BJ (cell line): ENCODE measurements around the gene DPP6. TPM values are rescaled to one million over a fixed set of nuclear protein-coding genes. Genes with fewer than 3 reads are reported as not detected.

ENCODE experiments used
- CTCF ChIA-PET: fragments of 350-600 bp; formaldehyde crosslinking; extraction: SDS; loops from one replicate; lab custom pipeline; 2021; ENCODE audit warnings: antibody characterized with exemption, inconsistent platforms; lab: Yijun Ruan, JAX
- POLR2A ChIA-PET: fragments of 300-600 bp; sonication (Branson Sonifier 250); formaldehyde crosslinking; extraction: SDS; loops from one replicate; lab custom pipeline; 2021; ENCODE audit warnings: antibody characterized with exemption; lab: Charles Lee
- DNase-seq: peaks from one replicate; pipeline ENCODE4 v3.0.0-alpha.2; 2011; ENCODE audit warnings: low read depth
- H3K27me3 ChIP-seq: 2 replicates; pipeline ENCODE4 v1.6.0; 2011; ENCODE audit warnings: low read length; ENCODE audit not compliant: control insufficient read depth, insufficient read depth
- H3K36me3 ChIP-seq: 2 replicates; pipeline ENCODE4 v1.5.1; 2011; ENCODE audit warnings: low read length; ENCODE audit not compliant: control insufficient read depth, insufficient read depth
- H3K4me3 ChIP-seq: 2 replicates; pipeline ENCODE4 v1.5.1; 2011; ENCODE audit warnings: low read depth, mild to moderate bottlenecking, control low read depth, low read length
- polyA plus RNA-seq: library from polyadenylated mRNA; depleted of rRNA; stranded (reverse); fragments of >200 nt; gene quantifications from 2 replicates; pipeline ENCODE4 v1.2.3, GENCODE V29; 2011
- TF ChIP-seq, protein P1 (sequence below): IDR thresholded peaks from 2 replicates; pipeline ENCODE4 v1.5.1; 2011; ENCODE audit warnings: low read depth, mild to moderate bottlenecking, control low read depth, inconsistent platforms, low read length, moderate library complexity; ENCODE audit not compliant: insufficient read depth

DPP6 gene
- polyA plus RNA-seq, 1 experiment: not detected

DNA sequence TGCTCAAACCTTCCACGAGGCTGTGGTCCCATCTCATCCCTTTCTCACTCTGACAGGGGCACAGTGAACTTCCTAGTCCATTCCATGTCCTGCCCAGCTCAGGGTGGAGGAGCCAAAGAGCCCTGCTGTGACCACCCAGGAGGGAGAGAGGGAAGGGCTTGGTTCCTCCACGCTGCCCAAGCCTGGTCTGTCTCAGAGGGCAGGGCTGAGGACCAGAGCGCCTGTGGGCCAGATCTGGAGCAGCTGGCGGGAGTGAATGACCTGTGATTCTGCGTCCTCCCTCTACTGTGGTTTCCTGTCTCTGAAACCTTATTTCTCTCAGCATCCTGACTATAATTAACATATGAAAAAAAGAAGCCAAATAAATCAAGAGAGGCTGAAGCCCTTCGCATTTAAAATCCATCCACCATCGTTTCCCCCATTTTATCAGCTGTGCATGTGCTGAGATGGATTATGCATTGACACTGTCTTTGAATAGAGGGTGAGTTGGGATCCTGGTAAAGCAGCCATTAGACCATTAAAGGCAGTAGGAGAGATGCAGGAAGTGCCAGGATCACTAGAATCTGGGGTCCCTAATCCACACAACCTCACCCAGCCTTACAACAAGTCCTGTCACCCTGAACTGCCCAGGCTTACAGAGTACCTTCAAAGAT is 165.6 kb downstream of the DPP6 start:
- ChIA-PET POLR2A (no interaction called here), CTCF (no interaction called here)
- no peak overlapping the region for H3K4me3 ChIP-seq
- H3K36me3 ChIP-seq: no peaks in the 10 kb centered on the region
- TF ChIP-seq, protein P1, sequence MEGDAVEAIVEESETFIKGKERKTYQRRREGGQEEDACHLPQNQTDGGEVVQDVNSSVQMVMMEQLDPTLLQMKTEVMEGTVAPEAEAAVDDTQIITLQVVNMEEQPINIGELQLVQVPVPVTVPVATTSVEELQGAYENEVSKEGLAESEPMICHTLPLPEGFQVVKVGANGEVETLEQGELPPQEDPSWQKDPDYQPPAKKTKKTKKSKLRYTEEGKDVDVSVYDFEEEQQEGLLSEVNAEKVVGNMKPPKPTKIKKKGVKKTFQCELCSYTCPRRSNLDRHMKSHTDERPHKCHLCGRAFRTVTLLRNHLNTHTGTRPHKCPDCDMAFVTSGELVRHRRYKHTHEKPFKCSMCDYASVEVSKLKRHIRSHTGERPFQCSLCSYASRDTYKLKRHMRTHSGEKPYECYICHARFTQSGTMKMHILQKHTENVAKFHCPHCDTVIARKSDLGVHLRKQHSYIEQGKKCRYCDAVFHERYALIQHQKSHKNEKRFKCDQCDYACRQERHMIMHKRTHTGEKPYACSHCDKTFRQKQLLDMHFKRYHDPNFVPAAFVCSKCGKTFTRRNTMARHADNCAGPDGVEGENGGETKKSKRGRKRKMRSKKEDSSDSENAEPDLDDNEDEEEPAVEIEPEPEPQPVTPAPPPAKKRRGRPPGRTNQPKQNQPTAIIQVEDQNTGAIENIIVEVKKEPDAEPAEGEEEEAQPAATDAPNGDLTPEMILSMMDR: no peak
- H3K27me3 ChIP-seq: no peaks in the 10 kb centered on the region
- no peak for DNase-seq

GRCh38 chr7:154231732-154232131 is 179.5 kb downstream of the DPP6 start:
- POLR2A ChIA-PET: no interaction called here
- TF ChIP-seq, protein P1: no peak
- Histone ChIP-seq H3K36me3 (no peaks in the 10 kb centered on the region), H3K4me3 (no peak overlapping the region), H3K27me3 (no peaks in the 10 kb centered on the region)
- CTCF ChIA-PET: no interaction called here
- no peak for DNase-seq

DNA sequence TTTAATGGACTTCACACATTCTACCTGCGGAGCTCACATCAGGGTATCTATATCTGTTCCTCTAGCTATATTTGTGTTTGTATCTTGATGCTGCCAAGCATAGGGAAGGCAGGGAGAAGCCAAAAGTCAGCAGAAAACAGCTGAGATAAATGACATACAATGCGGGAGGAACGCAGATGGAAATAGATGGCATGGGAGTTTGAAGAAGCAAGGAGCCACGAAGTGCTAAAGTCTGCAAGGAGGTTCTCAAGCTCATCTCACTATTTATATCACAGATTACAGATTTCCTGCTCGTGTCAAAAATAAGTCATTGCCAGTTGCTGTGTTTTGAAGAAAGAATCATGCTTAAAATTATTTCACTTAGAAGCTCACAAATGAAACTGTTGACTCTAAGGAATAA is 180.5 kb downstream of the DPP6 start:
- Histone ChIP-seq H3K4me3 (no peak overlapping the region), H3K27me3 (no peaks in the 10 kb centered on the region), H3K36me3 (no peaks in the 10 kb centered on the region)
- ChIA-PET CTCF (no interaction called here), POLR2A (no interaction called here)
- TF ChIP-seq, protein P1: no peak
- no peak for DNase-seq

GRCh38 chr7:154241988-154242387 is 189.8 kb downstream of the DPP6 start:
- Histone ChIP-seq H3K36me3 (no peaks in the 10 kb centered on the region), H3K27me3 (no peaks in the 10 kb centered on the region), H3K4me3 (no peak overlapping the region)
- CTCF ChIA-PET: no interaction called here
- no peak for DNase-seq
- POLR2A ChIA-PET: no interaction called here
- TF ChIP-seq, protein P1: no peak

- CTCF ChIA-PET: no interaction called here
- H3K27me3 ChIP-seq: no peaks in the 10 kb centered on the region
- DNase-seq: no peak
- POLR2A ChIA-PET: no interaction called here
- TF ChIP-seq, protein P1: no peak
- H3K4me3 ChIP-seq: no peak overlapping the region
- no peaks in the 10 kb centered on the region for H3K36me3 ChIP-seq
These were observed 190.5 kb downstream of the DPP6 start for GRCh38 chr7:154242709-154243108.
